MM.1S (cell line): Measurements from ENCODE around the gene KDELR3.

Experiments used
- DNase-seq: peaks from one replicate; pipeline ENCODE4 v3.0.0-alpha.2; 2015
- H2AFZ ChIP-seq: fragments of 300-600 bp; sonication (generic); 2 replicates; pipeline ENCODE4 v1.6.0; 2016; ENCODE audit warnings: antibody characterized with exemption, low read length
- H3F3A ChIP-seq: fragments of 300-600 bp; sonication (generic); 2 replicates; pipeline ENCODE4 v1.6.1; 2016; ENCODE audit warnings: mild to moderate bottlenecking, antibody characterized with exemption, low read length, moderate library complexity, mixed read lengths; ENCODE audit not compliant: insufficient read depth
- H3K27ac ChIP-seq: fragments of 300-600 bp; sonication (generic); 2 replicates; pipeline ENCODE4 v1.5.1; 2016; ENCODE audit warnings: mild to moderate bottlenecking, low read length
- H3K27me3 ChIP-seq: fragments of 300-600 bp; sonication (generic); replicated peaks from 2 replicates; pipeline ENCODE4 v1.6.0; 2016; ENCODE audit warnings: low read length; ENCODE audit not compliant: insufficient read depth
- H3K36me3 ChIP-seq: fragments of 300-600 bp; sonication (generic); replicated peaks from 2 replicates; pipeline ENCODE4 v1.6.1; 2016; ENCODE audit warnings: mild to moderate bottlenecking, low read length, mixed read lengths; ENCODE audit not compliant: insufficient read depth
- H3K4me1 ChIP-seq: fragments of 300-600 bp; sonication (generic); 2 replicates; pipeline ENCODE4 v1.6.1; 2016; ENCODE audit warnings: low read length, mixed read lengths
- H3K4me2 ChIP-seq: fragments of 300-600 bp; sonication (generic); 2 replicates; pipeline ENCODE4 v1.6.0; 2016; ENCODE audit warnings: low read depth, low read length
- H3K4me3 ChIP-seq: fragments of 300-600 bp; sonication (generic); 2 replicates; pipeline ENCODE4 v1.5.1; 2016; ENCODE audit warnings: low read length, mixed read lengths
- H3K79me2 ChIP-seq: fragments of 300-600 bp; sonication (generic); 2 replicates; pipeline ENCODE4 v1.6.1; 2016; ENCODE audit warnings: mixed run types, low read length, mixed read lengths
- H3K9ac ChIP-seq: fragments of 300-600 bp; sonication (generic); 2 replicates; pipeline ENCODE4 v1.6.1; 2016; ENCODE audit warnings: low read length, mixed read lengths
- H3K9me2 ChIP-seq: fragments of 300-600 bp; sonication (generic); replicated peaks from 2 replicates; pipeline ENCODE4 v1.6.1; 2016; ENCODE audit warnings: mild to moderate bottlenecking, low read length, mixed read lengths; ENCODE audit not compliant: insufficient read depth
- H3K9me3 ChIP-seq: fragments of 300-600 bp; sonication (generic); replicated peaks from 2 replicates; pipeline ENCODE4 v1.6.1; 2016; ENCODE audit warnings: mild to moderate bottlenecking, low read length, mixed read lengths; ENCODE audit not compliant: insufficient read depth
- H4K20me1 ChIP-seq: fragments of 300-600 bp; sonication (generic); 2 replicates; pipeline ENCODE4 v1.6.1; 2016; ENCODE audit warnings: mild to moderate bottlenecking, low read length, moderate library complexity, mixed read lengths; ENCODE audit not compliant: insufficient read depth
- EZH2 ChIP-seq: fragments of 300-600 bp; sonication (generic); optimal IDR thresholded peaks from 2 replicates; pipeline ENCODE3; 2017; ENCODE audit warnings: low read depth, mild to moderate bottlenecking, antibody characterized with exemption, low read length, mixed read lengths
- EZH2phosphoT487 ChIP-seq: fragments of 300-600 bp; sonication (generic); IDR thresholded peaks from 2 replicates; pipeline ENCODE4 v1.6.1; 2018; ENCODE audit warnings: antibody characterized with exemption, low read length
- TF ChIP-seq, protein P1 (sequence below): fragments of 300-600 bp; sonication (generic); IDR thresholded peaks from 2 replicates; pipeline ENCODE4 v1.5.1; 2016; ENCODE audit warnings: antibody characterized with exemption, low read length, mixed read lengths

Gene KDELR3

DNA sequence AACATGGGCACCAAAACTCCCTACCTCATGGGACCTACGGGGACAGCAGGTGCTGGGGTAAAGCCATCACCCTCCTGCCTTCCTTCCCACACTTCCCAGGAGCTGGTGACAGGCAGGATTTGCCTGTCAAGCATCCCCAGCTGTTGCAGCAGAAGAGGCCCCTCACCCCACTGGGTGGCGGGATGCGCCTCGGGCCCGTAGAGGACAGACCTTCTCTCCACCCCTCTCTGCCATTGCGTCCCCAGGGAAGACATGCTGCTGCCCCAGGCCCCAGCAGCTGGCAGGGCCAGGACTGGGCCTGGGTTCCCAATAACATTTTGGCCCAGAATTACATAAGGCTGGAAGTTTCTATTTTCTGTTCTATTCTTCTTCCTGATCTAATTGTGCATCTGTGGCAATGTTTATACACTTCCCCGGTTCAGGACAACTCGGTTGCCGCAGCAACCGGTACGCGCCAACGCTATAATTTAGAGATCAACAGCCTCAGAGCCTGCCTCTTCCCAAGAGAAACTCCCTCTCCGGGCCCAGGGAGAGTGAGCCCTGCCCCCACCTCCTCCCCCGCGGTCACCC is 38.3 kb upstream of the KDELR3 start:
- Histone ChIP-seq H3K79me2 (no peaks in the 10 kb centered on the region), H3K9me2 (no peaks in the 10 kb centered on the region), H3K4me1 (no peaks in the 10 kb centered on the region), H3F3A (no peaks in the 10 kb centered on the region), H3K4me2 (no peak overlapping the region), H3K9me3 (no peaks in the 10 kb centered on the region), H3K27me3 (no peaks in the 10 kb centered on the region; the same call in 1 of the 2 replicates), H3K27ac (no peak overlapping the region), H2AFZ (no peak overlapping the region), H3K9ac (no peak overlapping the region), H4K20me1 (no peaks in the 10 kb centered on the region), H3K36me3 (no peaks in the 10 kb centered on the region), H3K4me3 (no peak overlapping the region)
- no peak for DNase-seq
- TF ChIP-seq EZH2: no peak
- TF ChIP-seq, protein P1, sequence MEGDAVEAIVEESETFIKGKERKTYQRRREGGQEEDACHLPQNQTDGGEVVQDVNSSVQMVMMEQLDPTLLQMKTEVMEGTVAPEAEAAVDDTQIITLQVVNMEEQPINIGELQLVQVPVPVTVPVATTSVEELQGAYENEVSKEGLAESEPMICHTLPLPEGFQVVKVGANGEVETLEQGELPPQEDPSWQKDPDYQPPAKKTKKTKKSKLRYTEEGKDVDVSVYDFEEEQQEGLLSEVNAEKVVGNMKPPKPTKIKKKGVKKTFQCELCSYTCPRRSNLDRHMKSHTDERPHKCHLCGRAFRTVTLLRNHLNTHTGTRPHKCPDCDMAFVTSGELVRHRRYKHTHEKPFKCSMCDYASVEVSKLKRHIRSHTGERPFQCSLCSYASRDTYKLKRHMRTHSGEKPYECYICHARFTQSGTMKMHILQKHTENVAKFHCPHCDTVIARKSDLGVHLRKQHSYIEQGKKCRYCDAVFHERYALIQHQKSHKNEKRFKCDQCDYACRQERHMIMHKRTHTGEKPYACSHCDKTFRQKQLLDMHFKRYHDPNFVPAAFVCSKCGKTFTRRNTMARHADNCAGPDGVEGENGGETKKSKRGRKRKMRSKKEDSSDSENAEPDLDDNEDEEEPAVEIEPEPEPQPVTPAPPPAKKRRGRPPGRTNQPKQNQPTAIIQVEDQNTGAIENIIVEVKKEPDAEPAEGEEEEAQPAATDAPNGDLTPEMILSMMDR: no peak

DNA sequence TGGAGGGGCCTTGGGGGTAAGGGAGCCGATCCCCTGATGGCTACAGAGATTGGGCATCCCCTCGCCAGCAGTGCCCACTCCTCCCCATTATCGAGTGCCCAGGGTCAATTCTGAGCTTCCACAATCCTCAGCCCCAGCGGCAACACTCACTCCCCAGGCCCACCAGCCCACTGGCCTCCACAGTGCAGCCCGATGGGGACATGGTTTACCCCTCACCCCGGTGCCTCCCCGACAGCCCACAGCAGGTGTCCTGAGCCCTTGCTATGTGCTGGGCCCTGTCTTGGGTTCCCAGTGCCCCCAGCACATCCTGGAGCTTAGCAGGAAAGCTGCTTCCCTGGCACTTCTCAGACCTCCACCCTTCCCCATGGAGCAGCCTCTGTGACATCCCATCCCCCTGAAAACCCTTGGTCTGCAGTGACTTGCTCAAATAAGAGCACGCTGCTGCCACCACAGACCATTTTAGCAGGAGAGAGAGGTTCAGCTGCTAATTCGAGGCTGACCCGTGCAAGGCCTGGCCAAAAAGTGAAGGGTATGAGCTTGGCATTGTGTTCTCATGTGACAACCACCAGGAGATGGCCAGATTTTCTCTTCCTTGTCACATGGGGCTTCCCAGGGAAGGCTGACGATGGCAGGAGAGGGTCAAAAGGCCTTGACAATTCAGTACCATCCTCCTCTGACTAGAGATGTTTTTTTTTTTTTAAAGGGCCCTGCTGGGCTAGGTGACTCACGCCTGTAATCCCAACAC is 36.5 kb upstream of the KDELR3 start:
- Histone ChIP-seq H3K9me3 (no peaks in the 10 kb centered on the region), H3K4me1 (no peaks in the 10 kb centered on the region), H3K27me3 (no peaks in the 10 kb centered on the region; the same call in 1 of the 2 replicates), H3K9ac (no peak overlapping the region), H4K20me1 (no peaks in the 10 kb centered on the region), H3K9me2 (no peaks in the 10 kb centered on the region), H2AFZ (no peak overlapping the region), H3F3A (no peaks in the 10 kb centered on the region), H3K27ac (no peak overlapping the region), H3K4me2 (no peak overlapping the region), H3K79me2 (no peaks in the 10 kb centered on the region), H3K4me3 (no peak overlapping the region), H3K36me3 (no peaks in the 10 kb centered on the region)
- no peak for TF ChIP-seq EZH2
- TF ChIP-seq EZH2phosphoT487: no peak
- TF ChIP-seq, protein P1: no peak
- DNase-seq: no peak

DNA sequence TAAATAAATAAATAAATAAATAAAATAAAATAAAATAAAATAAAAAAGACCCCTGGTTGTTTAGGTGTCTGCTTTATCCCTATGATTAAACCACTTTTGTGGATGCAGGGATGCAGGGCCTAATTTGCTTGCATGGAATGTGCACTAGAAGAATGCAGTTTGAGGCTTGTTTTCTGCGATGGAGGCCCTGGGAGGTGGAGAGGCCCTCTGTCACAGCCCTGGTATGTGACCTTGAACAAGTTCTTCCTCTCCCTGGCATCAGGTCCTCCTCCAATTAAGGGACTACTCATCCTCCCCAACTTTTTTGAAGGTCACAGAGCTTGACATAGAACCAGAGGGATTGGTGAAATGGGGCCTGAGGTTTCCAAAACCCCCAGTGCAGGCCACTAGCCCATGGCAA is 35.6 kb upstream of the KDELR3 start:
- Histone ChIP-seq H3F3A (no peaks in the 10 kb centered on the region), H2AFZ (no peak overlapping the region), H3K4me3 (no peak overlapping the region), H3K27ac (no peak overlapping the region), H3K79me2 (no peaks in the 10 kb centered on the region), H3K9me3 (no peaks in the 10 kb centered on the region), H4K20me1 (no peaks in the 10 kb centered on the region), H3K9me2 (no peaks in the 10 kb centered on the region), H3K4me1 (no peaks in the 10 kb centered on the region), H3K9ac (no peak overlapping the region), H3K27me3 (no peaks in the 10 kb centered on the region; the same call in 1 of the 2 replicates), H3K4me2 (no peak overlapping the region), H3K36me3 (no peaks in the 10 kb centered on the region)
- DNase-seq: no peak
- TF ChIP-seq EZH2phosphoT487 (no peak), EZH2 (no peak)
- TF ChIP-seq, protein P1: no peak
